ENCODE data around the gene PERCC1. TPM values are rescaled to one million over a fixed set of nuclear protein-coding genes. Genes with fewer than 3 reads are reported as not detected.

The PERCC1 gene
- total RNA-seq, 1 donor from 2014 or later, result not detected

DNA sequence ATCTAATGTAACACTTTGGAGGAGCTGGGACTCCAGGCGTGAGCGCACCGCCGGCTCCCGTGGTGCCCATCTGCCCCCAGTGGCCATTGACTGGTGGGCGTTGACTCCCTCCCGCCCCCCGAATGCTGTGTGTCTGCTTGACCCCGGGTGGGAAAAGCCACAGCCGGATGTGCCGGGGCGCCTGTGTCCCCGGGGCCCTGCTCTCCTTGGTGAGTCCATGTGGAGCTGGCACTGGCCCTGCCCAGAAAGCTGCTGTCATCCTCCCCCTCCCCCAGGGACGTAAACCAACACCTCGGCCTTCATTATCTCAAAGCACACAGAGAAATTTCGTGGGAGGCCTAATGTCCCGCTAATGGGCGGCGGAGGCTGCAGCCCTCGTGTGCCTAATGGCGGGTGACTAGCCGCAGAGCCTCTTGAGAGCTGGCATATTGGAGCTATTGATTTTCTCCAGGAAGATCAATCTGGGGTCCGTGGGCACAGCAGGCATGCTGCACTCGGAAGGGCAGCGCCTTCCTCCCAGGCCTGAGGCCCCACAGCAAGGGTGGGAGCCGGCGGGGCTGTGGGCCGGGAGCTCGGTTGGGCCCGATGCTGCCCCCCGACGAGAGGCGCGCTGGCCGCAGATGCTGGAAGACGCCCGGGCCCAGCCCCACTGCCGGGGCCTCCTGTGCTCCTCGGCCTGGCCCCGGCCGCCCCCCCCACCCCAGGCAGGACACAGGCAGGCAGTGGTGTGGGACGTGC, 4.0 kb upstream of the PERCC1 start:
- H3K4me1 ChIP-seq, result peaks cover 6% of the 10 kb centered on the region
- H3K9ac ChIP-seq, result no peak overlapping the region
- H3K27ac ChIP-seq, result no peak overlapping the region
- no peaks in the 10 kb centered on the region for H3F3A ChIP-seq (ENCODE audit: low read depth)
- H4K20me1 ChIP-seq (ENCODE audit: low read depth), result no peaks in the 10 kb centered on the region
- Mint-ChIP-seq H3K36me3 (no peaks in the 10 kb centered on the region), H3K4me3 (no peak overlapping the region), H3K9me3 (no peaks in the 10 kb centered on the region), H3K27me3 (ENCODE audit: insufficient read depth, low read depth) (peaks cover 3% of the 10 kb centered on the region), H3K27ac (peak overlapping the region; percentile 66), H3K4me1 (peaks cover 20% of the 10 kb centered on the region)
- no peaks in the 10 kb centered on the region for H3K79me2 ChIP-seq (ENCODE audit: low read depth)
- no peak overlapping the region for H3K4me2 ChIP-seq
- DNase-seq (ENCODE audit: low spot score), result no peak
- H3K27me3 ChIP-seq, result no peaks in the 10 kb centered on the region
- TF ChIP-seq EZH2phosphoT487 (IDR thresholded peaks at IDR 0.05), result no peak
- TF ChIP-seq, protein P1, sequence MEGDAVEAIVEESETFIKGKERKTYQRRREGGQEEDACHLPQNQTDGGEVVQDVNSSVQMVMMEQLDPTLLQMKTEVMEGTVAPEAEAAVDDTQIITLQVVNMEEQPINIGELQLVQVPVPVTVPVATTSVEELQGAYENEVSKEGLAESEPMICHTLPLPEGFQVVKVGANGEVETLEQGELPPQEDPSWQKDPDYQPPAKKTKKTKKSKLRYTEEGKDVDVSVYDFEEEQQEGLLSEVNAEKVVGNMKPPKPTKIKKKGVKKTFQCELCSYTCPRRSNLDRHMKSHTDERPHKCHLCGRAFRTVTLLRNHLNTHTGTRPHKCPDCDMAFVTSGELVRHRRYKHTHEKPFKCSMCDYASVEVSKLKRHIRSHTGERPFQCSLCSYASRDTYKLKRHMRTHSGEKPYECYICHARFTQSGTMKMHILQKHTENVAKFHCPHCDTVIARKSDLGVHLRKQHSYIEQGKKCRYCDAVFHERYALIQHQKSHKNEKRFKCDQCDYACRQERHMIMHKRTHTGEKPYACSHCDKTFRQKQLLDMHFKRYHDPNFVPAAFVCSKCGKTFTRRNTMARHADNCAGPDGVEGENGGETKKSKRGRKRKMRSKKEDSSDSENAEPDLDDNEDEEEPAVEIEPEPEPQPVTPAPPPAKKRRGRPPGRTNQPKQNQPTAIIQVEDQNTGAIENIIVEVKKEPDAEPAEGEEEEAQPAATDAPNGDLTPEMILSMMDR (IDR thresholded peaks at IDR 0.05), result peak; percentile 13
- no peaks in the 10 kb centered on the region for H3K9me3 ChIP-seq (ENCODE audit: low read depth)
- no peak overlapping the region for H3K4me3 ChIP-seq
- H2AFZ ChIP-seq (replicated peaks), result no peak overlapping the region
- no peaks in the 10 kb centered on the region for H3K36me3 ChIP-seq

- H3K27ac Mint-ChIP-seq, result no peak overlapping the region
- H3K27me3 Mint-ChIP-seq (ENCODE audit: insufficient read depth, low read depth), result no peaks in the 10 kb centered on the region
- Histone ChIP-seq H2AFZ (replicated peaks) (peak overlapping the region; percentile 85), H3F3A (ENCODE audit: low read depth) (no peaks in the 10 kb centered on the region), H3K27ac (no peak overlapping the region), H3K9ac (no peak overlapping the region), H3K4me3 (no peak overlapping the region), H3K27me3 (no peaks in the 10 kb centered on the region), H3K79me2 (ENCODE audit: low read depth) (no peaks in the 10 kb centered on the region), H4K20me1 (ENCODE audit: low read depth) (no peaks in the 10 kb centered on the region), H3K36me3 (no peaks in the 10 kb centered on the region), H3K4me2 (no peak overlapping the region), H3K9me3 (ENCODE audit: low read depth) (no peaks in the 10 kb centered on the region), H3K4me1 (peaks cover 6% of the 10 kb centered on the region)
- peaks cover 16% of the 10 kb centered on the region for H3K4me1 Mint-ChIP-seq
- no peak overlapping the region for H3K4me3 Mint-ChIP-seq
- H3K36me3 Mint-ChIP-seq, result no peaks in the 10 kb centered on the region
- TF ChIP-seq EZH2 (IDR thresholded peaks at IDR 0.05) (no peak), EZH2phosphoT487 (IDR thresholded peaks at IDR 0.05) (no peak)
- TF ChIP-seq, protein P1 (IDR thresholded peaks at IDR 0.05), result no peak
- H3K9me3 Mint-ChIP-seq, result no peaks in the 10 kb centered on the region
- no peak for DNase-seq (ENCODE audit: low spot score)
These were observed 3.1 kb upstream of the PERCC1 start for GRCh38 chr16:1427473-1428461.

DNA sequence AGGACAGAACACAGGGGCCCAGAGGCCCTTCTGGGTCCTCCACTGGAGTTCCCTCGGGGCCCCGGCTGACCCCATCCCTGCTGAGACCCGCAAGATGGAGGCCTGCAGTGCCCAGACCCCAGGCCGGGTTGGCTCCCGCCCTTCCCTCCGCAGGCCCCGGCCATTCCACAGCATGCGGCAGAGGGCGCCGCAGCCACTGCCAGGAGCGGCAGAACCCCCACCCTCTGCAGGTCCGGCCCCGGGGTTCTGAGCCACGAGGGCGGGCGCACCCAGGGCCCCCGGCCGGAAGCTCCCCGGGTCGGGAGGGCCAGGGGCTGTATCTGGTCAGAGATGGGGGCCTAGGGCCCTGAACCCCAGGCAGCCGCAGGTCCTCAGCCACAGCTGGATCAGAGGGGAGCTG, 2.4 kb upstream of the PERCC1 start:
- Mint-ChIP-seq H3K27me3 (ENCODE audit: insufficient read depth, low read depth) (no peaks in the 10 kb centered on the region), H3K4me3 (no peak overlapping the region), H3K36me3 (no peaks in the 10 kb centered on the region), H3K27ac (no peak overlapping the region), H3K4me1 (peaks cover 16% of the 10 kb centered on the region), H3K9me3 (no peaks in the 10 kb centered on the region)
- H3K27me3 ChIP-seq, result no peaks in the 10 kb centered on the region
- no peaks in the 10 kb centered on the region for H4K20me1 ChIP-seq (ENCODE audit: low read depth)
- H3K4me3 ChIP-seq, result no peak overlapping the region
- H3K9me3 ChIP-seq (ENCODE audit: low read depth), result no peaks in the 10 kb centered on the region
- H3K4me1 ChIP-seq, result peaks cover 6% of the 10 kb centered on the region
- no peaks in the 10 kb centered on the region for H3F3A ChIP-seq (ENCODE audit: low read depth)
- peak overlapping the region; percentile 85 for H2AFZ ChIP-seq (replicated peaks)
- no peak overlapping the region for H3K9ac ChIP-seq
- H3K79me2 ChIP-seq (ENCODE audit: low read depth), result no peaks in the 10 kb centered on the region
- no peak overlapping the region for H3K4me2 ChIP-seq
- no peak overlapping the region for H3K27ac ChIP-seq
- H3K36me3 ChIP-seq, result no peaks in the 10 kb centered on the region
- TF ChIP-seq, protein P1 (IDR thresholded peaks at IDR 0.05), result peak; percentile 55
- no peak for TF ChIP-seq EZH2phosphoT487 (IDR thresholded peaks at IDR 0.05)
- no peak for TF ChIP-seq EZH2 (IDR thresholded peaks at IDR 0.05)
- DNase-seq (ENCODE audit: low spot score), result peak; percentile 70
